Retinal pigment epithelial cell (primary cell): ENCODE results near the gene EIF3F.

Experiments used
- DNase-seq: peaks from one replicate; pipeline ENCODE4 v3.0.0-alpha.2; 2010; ENCODE audit warnings: low read depth
- H3K4me3 ChIP-seq: 2 replicates; pipeline ENCODE4 v1.5.1; 2011; ENCODE audit warnings: mild to moderate bottlenecking, low read length, control low read depth, moderate library complexity
- TF ChIP-seq, protein P1 (sequence below): conservative IDR thresholded peaks from 2 replicates; pipeline ENCODE4 v1.5.1; 2011; ENCODE audit warnings: low read depth, low read length, control low read depth, inconsistent platforms

EIF3F gene

DNA sequence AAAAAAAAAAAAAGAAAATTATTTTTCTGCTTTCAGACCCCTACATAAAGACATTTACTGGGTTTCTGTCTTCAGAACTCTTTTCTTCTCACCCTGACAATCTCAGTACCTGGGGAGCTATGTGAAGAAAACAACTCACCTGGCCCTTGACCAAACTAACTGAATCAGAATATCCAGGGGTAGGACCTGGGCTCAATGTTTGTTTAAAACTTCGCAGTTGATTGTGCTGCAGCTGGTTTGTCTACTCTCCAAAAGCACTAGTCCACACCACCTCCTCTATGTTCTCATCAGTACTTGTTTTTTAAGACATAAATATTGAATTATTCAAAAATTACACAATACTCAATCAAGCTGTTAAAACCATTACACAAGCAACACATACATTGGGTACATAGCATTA, 34.8 kb downstream of the EIF3F start:
- H3K4me3 ChIP-seq, result no peak overlapping the region
- TF ChIP-seq, protein P1, sequence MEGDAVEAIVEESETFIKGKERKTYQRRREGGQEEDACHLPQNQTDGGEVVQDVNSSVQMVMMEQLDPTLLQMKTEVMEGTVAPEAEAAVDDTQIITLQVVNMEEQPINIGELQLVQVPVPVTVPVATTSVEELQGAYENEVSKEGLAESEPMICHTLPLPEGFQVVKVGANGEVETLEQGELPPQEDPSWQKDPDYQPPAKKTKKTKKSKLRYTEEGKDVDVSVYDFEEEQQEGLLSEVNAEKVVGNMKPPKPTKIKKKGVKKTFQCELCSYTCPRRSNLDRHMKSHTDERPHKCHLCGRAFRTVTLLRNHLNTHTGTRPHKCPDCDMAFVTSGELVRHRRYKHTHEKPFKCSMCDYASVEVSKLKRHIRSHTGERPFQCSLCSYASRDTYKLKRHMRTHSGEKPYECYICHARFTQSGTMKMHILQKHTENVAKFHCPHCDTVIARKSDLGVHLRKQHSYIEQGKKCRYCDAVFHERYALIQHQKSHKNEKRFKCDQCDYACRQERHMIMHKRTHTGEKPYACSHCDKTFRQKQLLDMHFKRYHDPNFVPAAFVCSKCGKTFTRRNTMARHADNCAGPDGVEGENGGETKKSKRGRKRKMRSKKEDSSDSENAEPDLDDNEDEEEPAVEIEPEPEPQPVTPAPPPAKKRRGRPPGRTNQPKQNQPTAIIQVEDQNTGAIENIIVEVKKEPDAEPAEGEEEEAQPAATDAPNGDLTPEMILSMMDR, result no peak
- DNase-seq, result no peak

DNA sequence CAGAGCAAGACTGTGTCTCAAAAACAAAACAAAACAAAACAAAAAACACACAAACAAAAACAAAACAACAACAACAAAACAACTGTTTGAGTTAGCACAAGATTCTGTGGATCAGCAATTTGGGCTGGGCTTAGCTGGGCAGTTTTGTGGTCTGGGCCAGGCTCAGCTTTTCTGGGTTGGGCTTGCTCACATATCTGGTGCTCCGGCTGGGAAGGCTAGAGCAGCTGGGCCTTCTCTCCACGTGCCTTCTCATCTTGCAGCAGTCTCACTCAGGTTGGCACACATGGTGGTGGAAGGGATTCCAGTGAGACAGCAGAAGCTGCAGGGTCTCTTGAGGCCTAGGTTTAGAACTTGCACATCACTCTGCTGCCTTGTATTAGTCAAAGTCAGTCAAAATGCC, 35.7 kb downstream of the EIF3F start:
- TF ChIP-seq, protein P1, result no peak
- no peak for DNase-seq
- H3K4me3 ChIP-seq, result no peak overlapping the region

DNA sequence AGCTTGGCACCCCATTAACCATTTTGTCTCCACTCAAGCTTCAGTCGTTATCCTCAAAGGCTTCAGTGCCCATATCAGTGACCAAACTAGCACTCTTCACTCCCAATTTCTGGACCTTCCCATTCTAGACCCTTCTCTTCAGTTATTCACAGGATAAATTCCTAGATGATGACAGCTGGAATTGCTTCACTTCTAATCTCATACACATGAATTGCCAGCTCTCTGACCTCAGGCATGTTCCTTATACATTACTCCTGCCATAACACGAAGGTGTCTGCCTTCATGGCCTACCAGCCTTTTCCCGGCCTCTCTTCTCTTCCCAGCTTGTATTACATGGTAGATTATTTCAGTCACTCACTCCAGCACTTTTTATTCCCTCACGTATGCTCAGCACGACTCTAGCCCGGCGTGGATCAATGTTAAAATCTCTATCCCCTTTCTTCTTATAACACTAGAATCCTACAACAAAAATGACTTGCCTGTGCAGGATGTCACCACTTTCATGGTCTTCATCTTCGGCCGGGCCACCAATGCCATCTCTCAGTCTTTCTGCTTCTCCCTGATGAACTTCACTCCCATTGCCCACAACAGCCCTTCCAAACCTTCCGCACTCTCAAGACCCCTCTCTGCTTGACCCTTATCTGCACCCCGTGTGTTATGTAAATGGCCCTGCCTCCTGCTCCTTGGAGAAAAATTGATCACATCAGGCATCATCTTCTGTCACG, 36.9 kb downstream of the EIF3F start:
- H3K4me3 ChIP-seq, result no peak overlapping the region
- TF ChIP-seq, protein P1, result no peak
- DNase-seq, result no peak

DNA sequence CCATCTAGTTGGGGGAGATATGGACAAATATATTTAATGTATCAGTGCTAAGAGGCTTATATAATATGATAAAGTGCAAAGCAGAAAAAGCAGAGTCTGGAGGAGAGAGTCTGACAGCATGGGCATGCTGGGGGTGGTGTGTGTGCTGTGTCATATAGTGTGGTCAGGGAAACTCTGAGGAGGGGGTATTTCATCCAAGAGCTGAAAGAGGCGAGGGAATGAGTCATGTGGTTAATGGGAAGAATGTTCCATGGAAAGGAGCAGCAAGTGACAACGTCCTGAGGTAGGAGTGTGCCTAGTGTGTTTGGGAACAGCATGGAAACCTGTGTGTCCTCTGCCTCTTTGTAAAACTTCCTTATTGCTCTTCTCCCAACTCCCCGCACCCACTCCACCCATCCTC, 38.0 kb downstream of the EIF3F start:
- TF ChIP-seq, protein P1, result no peak
- no peak overlapping the region for H3K4me3 ChIP-seq
- no peak for DNase-seq

DNA sequence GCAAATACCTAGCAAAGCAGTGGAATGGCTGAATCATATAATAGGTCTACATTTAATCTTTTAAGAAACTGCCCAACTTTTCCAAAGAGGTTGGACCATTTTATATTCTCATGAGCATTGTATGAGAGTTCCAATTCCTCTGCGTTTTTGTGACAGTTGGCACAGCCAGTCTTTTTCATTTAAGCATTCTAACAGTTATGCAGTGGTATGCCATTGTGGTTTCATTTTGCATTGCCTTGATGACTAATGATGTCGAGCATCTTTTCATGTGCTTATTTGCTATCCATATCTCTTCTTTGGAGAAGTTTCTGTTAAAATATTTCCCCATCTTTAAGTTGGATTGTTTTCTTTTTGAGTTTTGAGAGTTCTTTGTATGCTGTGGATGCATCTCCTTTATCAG, 38.7 kb downstream of the EIF3F start:
- DNase-seq, result no peak
- H3K4me3 ChIP-seq, result no peak overlapping the region
- TF ChIP-seq, protein P1, result no peak

DNA sequence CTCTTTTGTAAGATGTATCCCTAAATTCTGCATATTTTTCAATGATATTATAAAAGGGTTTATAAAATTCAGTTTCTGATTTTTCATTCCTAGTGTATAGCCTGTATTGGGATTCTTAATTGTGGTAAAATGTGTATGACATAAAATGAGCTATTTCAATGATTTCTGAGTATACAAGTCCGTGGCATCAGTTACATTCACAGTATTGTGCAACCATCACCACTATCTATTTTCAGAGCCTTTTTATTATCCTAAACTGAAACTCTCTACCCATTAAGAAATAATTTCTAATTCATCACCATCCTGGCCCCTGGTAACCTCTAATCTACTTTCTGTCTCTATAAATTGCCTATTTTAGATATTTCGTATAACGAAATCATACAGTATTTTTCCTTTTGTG, 39.8 kb downstream of the EIF3F start:
- no peak overlapping the region for H3K4me3 ChIP-seq
- TF ChIP-seq, protein P1, result no peak
- no peak for DNase-seq

DNA sequence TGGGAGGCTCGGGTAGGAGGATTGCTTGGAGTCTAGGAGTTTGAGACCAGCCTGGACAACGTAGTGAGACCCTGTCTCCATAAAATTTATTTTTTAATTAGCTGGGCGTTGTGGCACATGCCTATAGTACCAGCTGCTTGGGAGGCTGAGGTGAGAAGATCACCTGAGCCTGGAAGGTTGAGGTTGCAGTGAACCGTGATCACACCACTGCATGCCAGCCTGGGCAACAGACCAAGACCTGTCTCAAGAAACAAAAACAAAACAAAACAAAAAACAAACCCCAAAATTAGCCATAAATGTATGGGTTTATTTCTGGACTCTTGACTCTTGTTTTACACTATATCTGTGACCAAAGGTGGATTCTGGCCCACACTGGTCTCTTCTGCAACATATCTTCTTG, 41.6 kb downstream of the EIF3F start:
- no peak for DNase-seq
- no peak overlapping the region for H3K4me3 ChIP-seq
- TF ChIP-seq, protein P1, result no peak
